ENCODE data around the gene TAB2. TPM values are rescaled to one million over a fixed set of nuclear protein-coding genes. Genes with fewer than 3 reads are reported as not detected.

Gene TAB2
- total RNA-seq, 1 experiment from 2014 or later, result 56.7 TPM

GRCh38 chr6:149305372-149305771, 12.1 kb upstream of the TAB2 start:
- Histone ChIP-seq H3K9ac (ENCODE audit: low read length) (no peak overlapping the region), H3K4me2 (ENCODE audit: low read length) (no peak overlapping the region), H3K9me2 (ENCODE audit: insufficient read depth) (no peaks in the 10 kb centered on the region), H2AFZ (ENCODE audit: low read depth, low read length, poor library complexity, severe bottlenecking) (no peak overlapping the region), H3K9me3 (ENCODE audit: control insufficient read depth in 1 of 2, insufficient read depth in 1 of 2, low read depth in 1 of 2, low read length in 2 of 2) (no peaks in the 10 kb centered on the region), H3K4me3 (replicated peaks in 1 of 2; ENCODE audit: low read depth in 1 of 2, low read length in 2 of 2) (no peak overlapping the region), H3K27me3 (ENCODE audit: insufficient read depth, low read length) (no peaks in the 10 kb centered on the region), H3K27ac (ENCODE audit: low read depth, low read length) (no peak overlapping the region), H4K20me1 (ENCODE audit: insufficient read depth) (no peaks in the 10 kb centered on the region), H3K4me1 (ENCODE audit: control insufficient read depth in 1 of 2, insufficient read depth in 2 of 2, low read length in 2 of 2) (no peaks in the 10 kb centered on the region), H3K79me2 (ENCODE audit: insufficient read depth, low read length) (no peaks in the 10 kb centered on the region), H3K36me3 (ENCODE audit: control insufficient read depth in 1 of 2, insufficient read depth in 2 of 2, low read length in 2 of 2) (no peaks in the 10 kb centered on the region)
- RAD21 ChIA-PET (ENCODE audit: low non-redundant PET in 1 of 2, low total read pairs in 2 of 2, uncharacterized antibody in 2 of 2, unreplicated experiment in 2 of 2), result no interaction called here
- POLR2A ChIA-PET, result no interaction called here
- no peak for TF ChIP-seq EZH2phosphoT487 (IDR thresholded peaks at IDR 0.05; ENCODE audit: borderline replicate concordance)
- TF ChIP-seq ATF3 (IDR thresholded peaks at IDR 0.05), result no peak
- TF ChIP-seq CEBPB (IDR thresholded peaks at IDR 0.05; ENCODE audit: low read depth), result no peak
- TF ChIP-seq SRF (IDR thresholded peaks at IDR 0.05; ENCODE audit: low read depth), result no peak
- no peak for TF ChIP-seq TCF7L2 (IDR thresholded peaks at IDR 0.05; ENCODE audit: borderline replicate concordance, extremely low read depth, insufficient read depth, insufficient read length)
- no peak for TF ChIP-seq JUND (IDR thresholded peaks at IDR 0.05)
- intact Hi-C loops (cut with micrococcal nuclease), result no loop called here
- CTCF ChIA-PET, result no interaction called here
- BruUV-seq (replicated peaks), result no TSS peak
- DNase-seq (ENCODE audit: low read depth, low spot score) (no peak), ATAC-seq (no peak)

- no TSS peak for BruUV-seq (replicated peaks)
- ChIA-PET CTCF (no interaction called here), POLR2A (no interaction called here), RAD21 (ENCODE audit: low non-redundant PET in 1 of 2, low total read pairs in 2 of 2, uncharacterized antibody in 2 of 2, unreplicated experiment in 2 of 2) (no interaction called here)
- no peak overlapping the region for H3K27ac ChIP-seq (ENCODE audit: low read depth, low read length)
- no peak overlapping the region for H3K9ac ChIP-seq (ENCODE audit: low read length)
- no peaks in the 10 kb centered on the region for H3K9me2 ChIP-seq (ENCODE audit: insufficient read depth)
- H3K27me3 ChIP-seq (ENCODE audit: insufficient read depth, low read length), result no peaks in the 10 kb centered on the region
- no peaks in the 10 kb centered on the region for H3K9me3 ChIP-seq (ENCODE audit: control insufficient read depth in 1 of 2, insufficient read depth in 1 of 2, low read depth in 1 of 2, low read length in 2 of 2)
- H3K79me2 ChIP-seq (ENCODE audit: insufficient read depth, low read length), result no peaks in the 10 kb centered on the region
- H4K20me1 ChIP-seq (ENCODE audit: insufficient read depth), result no peaks in the 10 kb centered on the region
- no peak overlapping the region for H3K4me2 ChIP-seq (ENCODE audit: low read length)
- ATAC-seq (no peak), DNase-seq (ENCODE audit: low read depth, low spot score) (no peak)
- H3K36me3 ChIP-seq (ENCODE audit: control insufficient read depth in 1 of 2, insufficient read depth in 2 of 2, low read length in 2 of 2), result no peaks in the 10 kb centered on the region
- H3K4me3 ChIP-seq (replicated peaks in 1 of 2; ENCODE audit: low read depth in 1 of 2, low read length in 2 of 2), result no peak overlapping the region
- H3K4me1 ChIP-seq (ENCODE audit: control insufficient read depth in 1 of 2, insufficient read depth in 2 of 2, low read length in 2 of 2), result no peaks in the 10 kb centered on the region
- intact Hi-C loops (cut with micrococcal nuclease), result no loop called here
- H2AFZ ChIP-seq (ENCODE audit: low read depth, low read length, poor library complexity, severe bottlenecking), result no peak overlapping the region
- TF ChIP-seq SP1 (IDR thresholded peaks at IDR 0.05; ENCODE audit: low read depth), result no peak
Measured at GRCh38 chr6:149306967-149307366, 10.5 kb upstream of the TAB2 start.

Data from HCT116 (cell line).